Fibroblast of skin of left quadriceps (primary cell): ENCODE data around the gene CLCNKB.
"Not testable (repeated sequence)": the region's sequence is repeated elsewhere in the genome, so short reads cannot be mapped to it uniquely, and the experiment has no call there.

Source experiments
- DNase-seq, 2 experiments: peaks; one replicate each; pipeline ENCODE4 v3.0.0-alpha.2; 2013; ENCODE audit warnings: low read depth in 2 of 2

CLCNKB gene

DNA sequence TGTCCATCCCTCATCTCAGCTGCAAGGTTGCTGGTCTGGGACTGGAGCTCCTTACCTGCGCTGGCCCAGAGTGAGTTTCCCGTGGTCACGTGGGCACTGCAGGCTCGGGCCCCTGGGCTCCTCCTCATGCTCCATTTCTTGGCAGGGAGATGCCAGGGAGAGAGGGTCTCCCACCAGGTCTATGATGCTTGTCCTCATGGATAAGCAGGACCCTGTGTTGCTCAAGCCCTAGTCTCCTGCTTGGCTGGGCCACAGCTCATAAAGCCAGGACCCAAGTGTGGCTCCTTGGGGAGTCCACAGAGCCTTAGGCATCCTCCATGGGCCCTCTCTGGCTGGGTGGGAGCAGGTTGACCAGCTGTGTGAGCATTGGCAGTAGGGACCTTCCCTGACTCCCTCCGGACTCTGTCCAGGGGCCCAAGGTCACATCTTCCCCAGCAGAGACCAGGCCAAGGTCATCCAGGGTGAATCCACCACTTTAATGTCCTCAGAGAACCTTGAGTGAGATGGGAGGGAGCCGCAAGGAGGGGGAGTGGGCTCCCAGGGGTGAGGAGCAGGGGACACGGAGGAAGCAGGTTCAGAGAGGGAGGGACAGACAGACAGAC is 13.8 kb downstream of the CLCNKB start:
- DNase-seq: not testable (repeated sequence)

GRCh38 chr1:16058394-16059120 is 15.0 kb downstream of the CLCNKB start:
- DNase-seq: not testable (repeated sequence)

- no peak for DNase-seq
Observed at GRCh38 chr1:16061266-16061665, 17.7 kb downstream of the CLCNKB start.

DNA sequence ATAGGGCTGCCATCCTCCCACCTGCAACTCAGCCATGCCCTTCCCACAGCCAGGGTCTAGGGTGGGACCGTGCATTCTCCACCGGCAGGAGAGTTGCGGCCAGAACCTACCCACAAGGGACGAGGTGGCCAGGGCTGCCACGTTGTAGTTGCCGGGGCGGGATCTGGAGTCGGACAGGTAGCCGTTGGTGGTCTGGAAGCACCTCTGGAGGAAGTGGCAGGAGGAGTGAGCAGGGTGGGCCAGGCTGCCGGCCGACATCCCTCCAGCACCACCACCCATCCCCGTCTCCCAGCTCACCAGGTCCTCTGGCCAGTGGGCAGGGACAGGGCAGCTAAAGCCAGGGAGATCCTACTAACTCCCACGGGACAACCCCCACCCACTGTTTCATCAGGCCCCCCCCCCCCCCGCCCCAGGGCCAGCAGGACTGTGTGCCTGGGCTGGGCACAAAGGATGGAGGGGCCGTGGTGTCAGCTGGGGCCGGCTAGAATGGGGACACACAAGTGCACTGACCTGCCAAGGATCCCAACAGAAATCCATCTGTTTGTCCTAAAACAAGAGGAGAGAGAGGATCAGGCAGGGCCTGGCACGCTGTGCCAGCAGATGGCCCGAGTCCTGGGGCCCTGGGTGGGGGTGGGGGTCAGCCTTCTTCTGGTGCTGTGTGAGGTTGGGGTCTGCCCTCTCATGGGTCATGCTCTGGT is 18.6 kb downstream of the CLCNKB start:
- DNase-seq: not testable (repeated sequence)

DNA sequence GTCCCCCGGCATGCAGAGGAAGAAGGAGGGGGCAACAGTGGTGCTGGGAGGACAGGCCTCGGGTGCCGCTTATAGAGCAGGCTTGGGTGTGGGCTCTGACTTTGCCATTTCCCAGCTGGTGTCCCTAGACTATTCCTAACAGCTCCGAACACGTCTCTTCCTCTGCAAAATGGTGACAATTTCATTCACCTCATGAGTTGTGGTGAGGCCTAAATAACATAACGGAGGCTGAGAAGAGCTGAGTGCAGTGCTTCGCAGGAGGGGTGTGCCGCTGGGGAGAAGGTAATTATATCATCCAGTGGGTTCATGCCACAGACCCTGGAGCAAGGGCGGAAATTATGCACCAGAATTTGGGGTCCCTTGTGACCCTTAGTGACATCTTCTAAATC is 19.1 kb downstream of the CLCNKB start:
- not testable (repeated sequence) for DNase-seq

DNA sequence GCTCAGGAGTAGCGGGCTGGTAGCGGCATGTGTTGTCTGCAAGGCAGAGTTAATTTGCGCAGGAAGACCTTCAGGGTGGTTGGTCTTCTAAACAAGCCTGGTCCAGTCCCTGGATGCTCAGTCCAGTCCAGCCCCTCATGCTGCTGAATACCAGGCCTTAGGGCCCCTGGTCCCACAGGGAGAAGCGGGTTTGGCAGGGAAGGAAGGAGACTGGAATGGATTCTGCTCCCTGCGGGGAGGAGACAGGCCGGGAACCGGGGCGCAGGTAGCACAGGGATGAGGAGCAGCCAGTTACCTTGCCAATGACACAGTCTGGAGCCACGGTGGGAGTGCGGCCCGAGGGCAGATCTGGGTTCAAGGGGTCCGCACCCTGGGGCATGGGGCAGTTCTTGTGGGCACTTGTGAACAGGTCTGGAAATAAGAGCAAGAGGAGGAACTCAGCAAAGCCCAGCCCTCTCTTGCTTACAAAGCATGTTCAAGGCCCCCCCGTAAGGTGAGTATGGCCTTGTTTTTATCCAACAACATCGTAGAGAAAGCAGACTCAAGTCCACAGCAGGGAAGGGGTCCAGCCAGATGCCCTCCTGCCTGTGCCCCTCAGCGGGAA is 19.7 kb downstream of the CLCNKB start:
- no peak for DNase-seq

DNA sequence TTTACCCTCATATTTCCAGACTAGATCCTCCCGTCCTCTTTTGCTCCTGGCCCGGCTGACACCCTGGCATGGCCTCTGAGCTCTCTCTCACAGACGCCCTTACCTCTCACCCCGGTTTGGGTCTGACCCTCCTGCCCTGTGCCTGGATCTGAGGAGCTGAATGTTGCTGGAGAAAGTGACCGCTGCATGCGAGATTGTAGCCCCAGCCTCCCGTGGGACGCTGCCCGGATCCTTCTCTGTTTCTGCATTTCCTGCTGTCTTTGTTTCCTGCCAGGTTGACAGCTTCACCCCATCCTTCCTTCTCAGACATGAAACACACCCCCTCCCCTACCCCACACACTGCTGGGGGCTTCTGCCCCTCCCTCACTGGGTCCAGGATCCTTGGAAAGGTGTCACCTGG is 20.3 kb downstream of the CLCNKB start:
- no peak for DNase-seq

- DNase-seq: no peak
Observed at GRCh38 chr1:16064536-16065268, 21.1 kb downstream of the CLCNKB start.

DNA sequence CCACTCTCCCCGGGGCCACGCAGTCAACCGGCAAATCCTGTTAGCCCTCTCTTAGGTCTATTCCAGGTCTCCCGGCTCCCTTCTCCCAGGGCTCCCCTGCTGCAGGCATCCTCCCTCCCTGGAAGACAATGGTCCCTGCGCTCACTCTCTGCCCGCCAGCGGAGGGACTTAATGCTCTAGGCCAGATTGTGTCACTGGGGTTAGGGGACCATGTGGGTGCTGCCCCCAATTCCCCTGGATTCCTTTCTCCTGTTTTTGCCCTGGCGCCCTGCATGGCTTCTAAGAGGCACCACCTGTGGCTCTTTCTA is 21.6 kb downstream of the CLCNKB start:
- DNase-seq: no peak

DNA sequence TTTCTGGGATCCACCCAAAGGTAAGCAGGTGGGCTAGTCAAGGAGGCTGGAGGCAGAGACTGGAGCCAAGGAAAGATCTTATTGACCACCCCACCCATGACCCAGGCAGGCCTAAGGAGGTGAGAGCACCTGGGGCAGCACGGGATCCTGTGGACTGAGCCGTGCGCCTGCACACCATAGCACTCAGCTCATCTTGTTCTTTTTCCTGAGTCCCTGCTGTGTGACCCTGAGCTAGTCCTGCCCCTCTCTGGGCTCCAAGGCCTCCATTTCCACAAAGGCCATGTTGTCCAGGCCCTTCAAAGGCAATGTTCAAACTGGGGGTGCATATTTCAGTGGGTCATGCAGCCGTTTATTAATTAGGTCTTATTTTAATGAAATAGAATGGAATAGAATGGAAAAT is 22.7 kb downstream of the CLCNKB start:
- DNase-seq: no peak

GRCh38 chr1:16067127-16067768 is 23.7 kb downstream of the CLCNKB start:
- DNase-seq: no peak

DNA sequence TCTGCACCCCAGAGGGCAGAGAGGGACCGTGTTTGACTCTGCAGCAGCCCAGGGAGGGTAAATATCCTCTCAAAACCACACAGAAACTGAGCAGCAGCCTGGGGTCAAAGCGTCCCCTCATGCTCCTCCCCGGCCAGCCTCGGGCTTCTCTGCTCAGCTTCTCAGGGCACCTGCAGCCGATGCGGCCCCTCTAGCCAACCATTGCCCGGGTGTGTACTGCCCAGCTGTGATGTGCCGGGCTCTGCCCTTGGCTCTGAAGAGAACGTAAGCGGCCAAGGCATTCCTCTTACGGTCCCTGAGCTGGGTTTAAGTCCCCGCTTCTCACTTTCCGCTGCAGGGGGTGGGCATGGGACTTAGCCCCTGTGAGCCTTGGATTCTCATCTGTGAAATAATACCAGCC is 24.4 kb downstream of the CLCNKB start:
- no peak for DNase-seq

GRCh38 chr1:16068356-16069270 is 25.0 kb downstream of the CLCNKB start:
- no peak for DNase-seq

DNA sequence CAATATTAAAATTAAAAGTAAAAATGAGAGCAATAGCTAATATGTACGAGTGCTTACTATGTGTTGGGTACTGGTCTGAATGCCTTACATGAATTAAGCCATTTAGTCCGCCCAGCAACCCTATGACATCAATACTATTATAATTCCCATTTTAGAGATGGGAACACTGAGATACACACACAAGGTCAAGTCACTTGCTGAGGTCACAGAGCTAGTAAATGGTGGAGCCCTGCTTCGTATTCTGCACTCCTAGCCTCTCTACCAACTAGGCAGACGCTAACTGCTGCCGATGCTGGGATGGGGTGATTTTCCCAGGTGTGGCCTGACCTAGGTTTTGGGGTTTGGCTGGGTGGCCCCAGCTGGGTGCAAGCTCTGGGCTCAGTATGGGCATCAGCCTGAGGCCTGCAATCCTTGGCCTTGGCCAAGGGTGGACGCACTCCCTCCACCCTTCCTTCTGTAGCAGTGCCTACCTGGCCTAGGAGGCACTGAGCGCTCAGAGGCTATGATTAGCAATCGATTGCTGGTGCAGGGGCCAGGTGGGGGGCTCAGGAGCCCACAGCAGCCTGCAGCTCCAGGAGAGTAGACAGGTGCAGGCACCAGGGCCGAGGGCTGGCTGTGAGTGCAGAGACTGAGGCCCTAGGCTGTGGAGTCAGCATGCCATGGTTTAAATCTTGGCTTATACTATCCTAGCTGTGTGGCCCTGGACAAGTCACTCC is 27.2 kb downstream of the CLCNKB start:
- DNase-seq: no peak

GRCh38 chr1:16071614-16072013 is 28.0 kb downstream of the CLCNKB start:
- no peak for DNase-seq

GRCh38 chr1:16072095-16072494 is 28.5 kb downstream of the CLCNKB start:
- no peak for DNase-seq

DNA sequence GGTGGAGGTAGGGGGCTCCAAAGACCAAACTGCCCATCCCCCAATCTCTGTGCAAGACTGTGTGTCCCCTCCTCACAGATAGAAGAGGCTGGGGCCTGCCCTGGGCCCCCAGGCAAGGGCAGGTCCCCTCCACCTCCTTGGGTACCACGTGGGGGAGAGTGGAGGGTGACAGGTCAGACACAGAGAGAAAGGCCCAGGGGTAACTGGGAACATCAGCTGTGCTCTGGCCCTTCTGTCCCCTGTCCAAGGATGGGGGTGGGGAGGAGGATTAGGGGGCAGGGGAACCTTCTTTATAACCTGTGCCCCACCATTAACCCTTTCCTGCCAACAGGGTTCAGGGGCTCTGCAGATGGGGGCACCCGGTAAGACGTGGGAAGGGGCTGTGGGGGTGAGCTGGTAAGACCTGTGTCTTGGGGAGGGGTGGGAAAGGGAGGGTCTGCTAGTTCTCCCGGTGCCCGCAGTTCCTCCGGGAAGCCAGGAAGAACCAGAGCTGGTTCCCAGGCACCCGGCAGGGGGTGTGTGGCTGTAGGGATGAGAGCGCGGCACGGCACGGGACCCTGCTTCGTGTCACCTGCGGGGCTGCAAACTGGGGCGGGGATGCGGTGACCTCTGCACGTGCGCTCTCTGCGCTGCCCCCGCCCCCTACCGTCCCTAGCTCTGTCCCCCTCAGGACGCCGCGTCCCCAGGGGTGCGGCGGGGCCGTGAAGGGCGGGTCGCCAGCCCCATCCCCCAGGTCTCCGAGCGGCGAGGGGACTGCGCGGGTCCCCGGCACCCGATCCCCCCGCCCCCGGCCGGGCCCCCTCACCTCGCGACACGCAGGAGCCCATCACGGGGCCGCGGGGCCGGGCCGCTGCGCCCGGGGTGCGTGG is 29.3 kb downstream of the CLCNKB start:
- DNase-seq: no peak

DNA sequence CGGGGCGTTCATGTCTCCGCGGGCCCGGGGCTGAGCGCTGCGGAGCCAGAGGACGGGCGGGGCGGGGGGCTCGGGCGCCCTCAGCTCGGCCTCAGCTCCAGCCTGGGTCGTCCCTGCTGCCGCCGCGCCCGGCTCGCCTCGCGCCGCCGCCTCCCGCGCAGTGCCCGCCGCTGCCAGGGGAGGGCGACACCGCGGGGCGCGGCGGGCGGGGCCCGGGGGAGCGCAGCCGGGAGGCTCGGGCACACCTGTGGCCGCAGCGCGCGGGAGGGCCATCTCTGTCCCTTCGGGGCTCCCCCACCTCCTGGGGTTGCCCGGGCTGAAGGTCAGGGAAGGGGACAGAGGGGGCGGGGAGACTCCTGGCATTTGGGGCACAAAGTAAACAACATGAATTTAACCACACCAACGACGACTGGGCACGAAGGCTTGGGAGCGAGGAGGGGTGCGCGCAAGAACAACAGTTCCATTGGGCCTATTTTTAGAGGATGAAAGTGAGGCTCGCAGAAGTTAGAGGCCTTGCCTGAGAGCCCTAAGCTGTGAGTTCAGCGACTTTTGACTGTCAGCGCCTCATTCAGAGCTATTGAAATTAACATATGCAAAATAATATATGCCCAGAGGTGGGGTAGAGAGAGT is 30.0 kb downstream of the CLCNKB start, which contains the start of gene FAM131C:
FAM131C (minus strand) TSS at position 162 of the 630 bp plus-strand sequence. CDS start 209 bp downstream, outside the sequence.
- no peak for DNase-seq
